DND-41 (cell line): Measurements from ENCODE around the gene STK32B.

ENCODE experiments used
- CTCF ChIP-seq: IDR thresholded peaks from 2 replicates; pipeline ENCODE4 v1.5.1; 2012; ENCODE audit warnings: borderline replicate concordance, low read length, moderate library complexity, mild to moderate bottlenecking; ENCODE audit not compliant: poor library complexity, severe bottlenecking; ENCODE audit errors: extremely low read depth
- EZH2 ChIP-seq: IDR thresholded peaks from 3 replicates; pipeline ENCODE4 v1.6.1; 2012; ENCODE audit warnings: borderline replicate concordance, low read depth, mild to moderate bottlenecking, moderate library complexity, low read length, inconsistent platforms; ENCODE audit not compliant: severe bottlenecking

GRCh38 chr4:5532100-5532499, 480.8 kb downstream of the STK32B start:
- TF ChIP-seq CTCF (no peak), EZH2 (no peak)
